ENCODE measurements around the gene PLCG1.

PLCG1 gene

DNA sequence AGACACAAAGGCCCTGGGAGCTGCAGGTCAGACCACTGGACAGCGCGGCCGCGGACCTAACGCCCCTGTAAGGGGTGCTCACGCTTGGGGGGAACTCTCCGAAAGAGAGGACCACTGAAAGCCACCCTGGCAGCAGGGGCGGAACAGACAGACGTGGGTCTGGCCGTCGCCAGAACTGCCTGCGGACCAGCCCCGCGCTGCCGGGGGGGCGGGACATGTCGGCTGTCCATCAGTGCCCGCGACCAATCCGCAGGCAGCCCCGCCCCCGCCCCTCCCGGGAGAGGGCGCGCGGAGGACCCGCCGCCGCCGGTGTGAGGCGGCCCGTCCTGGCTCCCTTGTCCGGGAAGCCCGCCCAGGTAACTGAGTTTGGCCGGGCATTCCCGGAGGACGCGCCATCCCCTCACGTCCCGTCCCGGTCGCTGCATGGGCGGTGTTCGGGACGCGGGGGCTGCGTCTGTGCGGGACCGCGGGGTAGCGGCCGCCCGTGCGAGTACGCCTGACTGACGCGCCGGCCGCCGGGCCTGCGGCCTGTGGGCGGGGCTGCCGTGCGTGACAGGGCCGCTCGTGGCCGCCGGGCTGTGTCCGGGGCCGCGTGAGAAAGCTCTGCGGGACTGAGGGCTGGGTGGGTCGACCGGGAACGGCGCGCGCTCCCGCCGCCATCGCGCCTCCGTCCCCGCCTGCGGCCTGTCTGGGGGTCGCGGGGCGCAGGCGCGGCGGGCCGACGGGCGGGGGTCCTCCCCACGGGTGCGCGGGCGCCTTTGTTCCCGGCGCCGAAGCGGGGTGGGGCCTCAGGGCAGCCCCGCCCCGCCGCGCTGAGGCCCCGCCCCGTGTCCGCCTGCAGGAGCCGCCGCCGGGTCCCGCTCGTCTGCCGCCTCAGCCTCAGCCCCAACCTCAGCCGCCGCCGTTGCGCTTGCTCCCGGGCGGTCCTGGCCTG lies at the start of gene PLCG1:
TSS of gene PLCG1 (plus strand) at position 864 of the 934 bp plus-strand sequence. CDS start 99 bp downstream, outside the sequence.
- in situ Hi-C loops (cut with MboI; ENCODE audit: low sequenced_read_pairs), result no loop called here

DNA sequence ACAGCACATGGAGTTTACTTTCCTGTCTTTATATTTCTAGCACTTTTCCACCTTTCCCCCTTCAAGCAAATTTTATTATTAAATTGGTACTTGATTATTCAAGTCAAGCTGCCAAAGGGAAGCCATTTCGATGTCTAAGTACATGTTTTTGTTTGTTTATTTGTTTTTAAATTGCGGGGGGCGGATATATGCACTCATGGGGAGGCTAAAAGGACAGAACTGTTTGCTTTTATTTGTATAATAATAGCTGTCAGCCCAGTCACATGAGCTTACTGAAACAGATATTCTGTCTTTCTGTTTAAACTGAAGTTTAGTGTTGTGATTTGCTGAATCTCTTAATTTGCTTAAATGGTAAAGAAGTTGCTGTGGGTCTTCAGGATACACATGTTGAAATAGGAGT lies 49.6 kb upstream of the PLCG1 start:
- in situ Hi-C loops (cut with MboI; ENCODE audit: low sequenced_read_pairs), result no loop called here

DNA sequence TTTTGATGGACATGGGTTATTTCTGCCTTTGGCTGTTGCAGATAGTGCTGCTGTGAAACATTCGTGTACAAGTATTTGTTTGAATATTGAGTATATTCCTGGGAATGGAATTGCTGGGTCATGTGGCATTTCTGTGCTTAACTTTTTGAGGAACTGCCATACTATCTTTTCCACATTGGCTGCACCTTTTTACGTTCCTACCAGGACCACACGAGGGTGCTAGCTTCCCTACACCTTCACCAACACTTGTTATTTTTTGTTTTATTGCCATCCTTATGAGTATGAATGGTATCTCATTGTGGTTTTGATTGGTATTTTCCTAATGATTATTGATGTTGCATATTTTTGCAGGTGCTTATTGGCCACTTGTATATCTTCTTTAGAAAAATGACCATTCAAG lies 47.8 kb upstream of the PLCG1 start:
- in situ Hi-C loops (cut with MboI; ENCODE audit: low sequenced_read_pairs), result no loop called here

DNA sequence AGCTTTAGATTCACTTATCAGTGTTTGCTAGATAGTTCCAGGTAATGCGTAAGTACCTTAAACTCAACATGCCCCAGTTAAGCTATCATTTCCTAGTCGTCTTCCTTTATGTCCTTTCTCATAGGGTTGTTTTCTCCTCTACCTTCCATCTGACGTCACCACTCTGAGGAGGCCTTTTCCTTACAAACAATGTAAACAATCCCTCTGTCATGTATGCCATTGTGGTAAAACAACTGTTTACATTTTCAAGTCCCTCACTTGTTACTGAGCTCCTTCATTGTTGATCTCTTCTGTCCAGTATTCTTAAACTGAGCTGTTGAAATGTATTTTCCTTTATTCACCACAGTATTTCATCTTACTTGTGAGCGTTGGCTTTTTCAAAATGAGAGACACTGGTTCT lies 45.4 kb upstream of the PLCG1 start:
- in situ Hi-C loops (cut with MboI; ENCODE audit: low sequenced_read_pairs), result no loop called here

DNA sequence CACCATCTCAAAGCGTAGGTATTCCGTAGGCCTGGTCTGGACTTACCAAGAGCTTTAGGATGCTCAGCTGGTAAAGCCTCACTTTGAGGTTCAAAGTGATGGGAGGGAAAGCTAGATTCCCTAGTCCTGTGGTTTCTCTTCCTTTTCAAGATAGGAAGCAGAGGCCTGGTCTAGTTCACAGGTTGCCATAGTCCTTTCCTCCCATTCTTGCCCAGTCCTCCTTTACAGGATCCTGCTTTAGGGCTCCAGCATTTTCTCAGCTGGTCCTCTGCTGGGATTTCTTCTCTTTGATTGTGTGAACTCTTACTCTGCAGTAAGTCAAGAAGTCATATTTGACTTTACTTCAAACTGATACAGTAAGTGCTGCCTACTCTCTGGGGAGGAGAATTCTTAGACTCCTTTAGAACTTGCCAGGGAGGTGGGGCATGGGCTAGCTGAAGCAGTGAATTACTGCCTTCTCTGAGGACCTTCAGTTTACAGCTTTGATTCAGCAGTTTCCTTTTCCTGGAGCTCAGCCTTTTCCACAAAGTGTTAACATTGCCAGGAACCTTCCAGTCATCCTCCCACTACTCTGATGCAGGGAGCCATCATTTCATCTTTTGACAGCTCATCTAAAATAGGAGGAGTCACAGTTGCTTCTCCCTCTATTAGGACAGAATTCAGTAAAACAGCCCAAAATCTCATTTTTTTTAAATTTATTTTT lies 42.8 kb upstream of the PLCG1 start:
- in situ Hi-C loops (cut with MboI; ENCODE audit: low sequenced_read_pairs), result no loop called here

DNA sequence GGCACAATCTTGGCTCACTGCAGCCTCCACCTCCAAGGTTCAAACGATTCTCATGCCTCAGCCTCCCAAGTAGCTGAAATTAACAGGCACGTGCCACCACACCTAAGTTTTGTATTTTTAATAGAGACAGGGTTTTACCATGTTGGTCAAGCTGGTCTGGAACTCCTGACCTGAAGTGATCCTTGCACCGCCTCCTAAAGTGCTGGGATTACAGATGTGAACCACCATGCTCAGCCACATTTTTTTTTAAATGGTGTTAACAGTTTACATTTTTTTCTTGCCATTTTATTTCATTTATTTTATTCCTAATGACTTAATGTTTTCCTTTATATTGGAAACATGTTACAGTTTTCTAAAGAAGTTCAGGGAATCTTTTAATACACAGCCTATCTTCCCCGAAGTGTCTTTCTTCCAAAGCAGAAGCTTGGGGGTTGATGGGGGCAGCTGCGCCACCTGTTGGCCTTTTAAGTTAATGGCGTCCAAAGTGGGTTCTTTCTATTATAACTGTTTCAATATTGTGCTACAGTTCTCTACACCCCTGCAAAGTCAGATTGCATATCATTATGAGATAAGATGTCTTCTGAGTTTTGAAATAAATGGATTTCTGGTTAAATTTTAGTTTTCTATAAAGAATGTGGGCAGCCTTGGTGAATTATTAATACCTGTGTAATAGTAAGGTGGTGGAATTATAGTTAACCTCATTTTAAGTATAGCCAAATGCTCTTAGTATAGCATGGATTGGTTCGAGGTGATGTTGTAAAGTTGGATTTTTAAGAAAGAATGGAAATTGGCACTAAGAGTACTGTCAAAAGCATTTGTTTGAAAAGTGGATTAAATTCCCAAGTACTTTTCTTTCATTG lies 42.0 kb upstream of the PLCG1 start:
- in situ Hi-C loops (cut with MboI; ENCODE audit: low sequenced_read_pairs), result no loop called here

DNA sequence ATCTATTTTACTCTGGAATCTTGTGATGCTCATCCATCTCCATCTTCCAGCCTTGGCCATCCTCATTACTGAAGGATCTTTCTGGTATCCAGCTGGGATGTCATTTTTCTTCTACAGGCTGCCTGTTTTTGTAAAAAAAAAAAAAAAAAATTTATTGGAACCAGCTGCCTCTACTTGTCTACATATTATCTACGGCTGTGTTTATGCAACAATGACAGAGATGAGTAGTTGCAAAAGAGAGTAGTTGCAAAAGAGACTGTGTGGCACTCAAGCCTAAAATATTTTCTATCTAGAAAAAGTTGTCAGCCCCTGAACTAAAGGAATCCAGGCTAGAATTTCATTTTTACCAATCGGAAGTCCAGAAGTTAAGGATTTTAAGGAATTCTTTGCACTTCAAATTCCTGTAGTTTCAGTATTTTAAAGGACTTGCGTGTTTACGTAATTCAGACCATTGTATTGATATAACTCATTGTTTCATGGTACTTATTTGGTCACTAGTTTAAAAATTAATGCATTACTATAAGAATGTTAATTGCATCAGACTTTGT lies 38.6 kb upstream of the PLCG1 start:
- in situ Hi-C loops (cut with MboI; ENCODE audit: low sequenced_read_pairs), result no loop called here

DNA sequence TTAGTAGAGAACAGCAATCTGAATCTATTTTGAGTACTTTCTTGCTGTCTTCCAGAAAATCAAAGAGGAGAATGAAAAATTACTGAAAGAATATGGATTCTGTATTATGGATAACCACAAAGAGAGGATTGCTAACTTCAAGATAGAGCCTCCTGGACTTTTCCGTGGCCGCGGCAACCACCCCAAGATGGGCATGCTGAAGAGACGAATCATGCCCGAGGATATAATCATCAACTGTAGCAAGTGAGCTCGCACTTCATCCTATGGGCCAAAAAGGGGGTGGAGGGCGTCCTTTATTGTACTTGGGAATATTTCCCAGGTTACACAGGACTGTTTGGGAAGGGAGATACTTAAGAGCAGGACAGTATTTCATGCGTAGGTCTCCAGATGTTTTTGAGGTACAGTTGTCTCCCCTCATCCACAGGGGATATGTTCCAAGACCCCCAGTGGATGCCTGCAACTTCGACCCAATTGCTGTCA lies 37.3 kb upstream of the PLCG1 start:
- in situ Hi-C loops (cut with MboI; ENCODE audit: low sequenced_read_pairs), result loop anchor here (25.0 kb wide), 1 partner anchor 113 kb away; no protein-coding TSS in a partner anchor

DNA sequence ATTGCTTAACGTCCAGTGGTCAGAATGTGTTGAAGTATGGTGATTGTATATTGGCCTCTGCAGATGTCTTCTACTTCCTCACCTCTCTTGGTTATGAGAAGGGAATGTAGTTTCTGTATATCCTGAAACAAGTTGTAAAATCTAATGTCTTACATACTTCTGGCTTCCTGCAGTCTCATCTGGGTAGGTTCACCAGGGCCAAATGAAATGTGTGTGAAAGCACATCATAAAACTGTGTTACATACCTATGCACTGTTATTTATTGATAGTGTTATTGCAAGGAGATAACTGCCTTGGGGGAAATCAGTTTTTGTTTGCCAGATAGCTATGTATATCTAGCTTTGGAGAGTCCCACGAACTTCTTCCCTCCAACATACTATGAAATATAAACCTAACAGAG lies 35.7 kb upstream of the PLCG1 start:
- in situ Hi-C loops (cut with MboI; ENCODE audit: low sequenced_read_pairs), result loop anchor here (25.0 kb wide), 1 partner anchor 114 kb away; no protein-coding TSS in a partner anchor

DNA sequence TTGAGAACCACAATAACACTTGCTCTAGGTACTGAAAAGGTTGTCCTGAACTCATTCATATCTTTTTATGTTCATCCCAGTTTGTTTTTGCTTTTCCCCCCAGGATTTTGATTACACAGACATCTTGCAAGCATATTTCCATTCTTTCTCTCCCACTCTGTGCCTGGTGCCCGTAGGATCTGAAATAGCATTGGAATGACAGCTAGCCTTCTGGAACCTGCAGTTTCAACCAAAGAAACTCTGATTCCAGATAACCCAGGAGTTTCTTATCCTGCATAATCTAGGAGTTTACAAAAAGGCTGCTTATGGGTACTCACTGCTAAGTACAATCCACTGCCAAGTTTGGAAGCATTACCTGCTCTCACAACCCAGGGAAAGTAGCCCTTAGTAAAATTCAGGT lies 28.8 kb upstream of the PLCG1 start:
- in situ Hi-C loops (cut with MboI; ENCODE audit: low sequenced_read_pairs), result loop anchor here (25.0 kb wide), 1 partner anchor 121 kb away; no protein-coding TSS in a partner anchor

DNA sequence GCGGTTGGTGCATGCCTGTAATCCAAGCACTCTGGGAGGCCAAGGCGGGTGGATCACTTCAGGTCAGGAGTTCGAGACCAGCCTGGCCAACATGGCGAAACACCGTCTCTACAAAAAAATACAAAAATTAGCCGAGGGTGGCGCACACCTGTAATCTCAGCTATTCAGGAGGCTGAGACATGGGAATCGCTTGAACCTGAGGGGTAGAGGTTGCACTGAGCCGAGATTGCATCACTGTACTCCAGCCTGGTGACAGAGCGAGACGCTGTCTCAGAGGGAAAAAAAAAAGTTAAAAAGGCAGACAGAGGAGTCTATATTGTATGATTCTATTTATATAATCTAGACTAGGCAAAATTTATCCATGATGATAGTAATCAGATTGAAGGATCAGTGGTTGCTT lies 27.3 kb upstream of the PLCG1 start:
- in situ Hi-C loops (cut with MboI; ENCODE audit: low sequenced_read_pairs), result loop anchor here (25.0 kb wide), 1 partner anchor 123 kb away; no protein-coding TSS in a partner anchor

DNA sequence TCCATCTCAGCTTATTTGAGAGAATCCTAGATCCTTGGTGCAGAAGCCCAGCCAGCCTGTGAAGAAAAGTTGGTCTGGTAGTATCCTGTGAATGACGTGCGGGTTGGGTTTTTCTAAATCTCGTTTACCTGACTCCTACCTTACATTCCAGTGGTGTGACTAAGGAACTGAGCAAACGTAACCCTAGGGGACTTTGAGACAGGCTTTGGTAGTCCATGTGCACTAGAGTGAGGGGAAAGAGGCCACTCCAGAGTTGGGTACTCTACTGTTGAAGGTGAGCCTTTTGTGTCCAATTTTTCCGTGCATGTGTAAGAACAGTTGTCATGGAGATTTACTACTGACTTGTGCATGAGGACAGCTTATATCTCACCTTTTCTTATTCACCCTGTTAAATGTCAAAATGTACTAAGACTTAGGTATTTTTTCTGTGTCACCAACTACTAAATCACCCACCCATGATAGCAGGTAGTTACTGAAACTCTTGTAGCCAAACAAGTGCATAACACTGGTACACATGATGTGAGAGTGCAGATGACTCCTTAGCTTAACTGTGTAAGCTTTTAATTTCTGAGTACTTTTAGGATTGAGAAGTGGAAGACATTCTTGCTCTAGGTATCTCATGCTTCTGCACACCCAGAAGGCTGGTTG lies 26.3 kb upstream of the PLCG1 start:
- in situ Hi-C loops (cut with MboI; ENCODE audit: low sequenced_read_pairs), result loop anchor here (25.0 kb wide), 1 partner anchor 124 kb away; no protein-coding TSS in a partner anchor

DNA sequence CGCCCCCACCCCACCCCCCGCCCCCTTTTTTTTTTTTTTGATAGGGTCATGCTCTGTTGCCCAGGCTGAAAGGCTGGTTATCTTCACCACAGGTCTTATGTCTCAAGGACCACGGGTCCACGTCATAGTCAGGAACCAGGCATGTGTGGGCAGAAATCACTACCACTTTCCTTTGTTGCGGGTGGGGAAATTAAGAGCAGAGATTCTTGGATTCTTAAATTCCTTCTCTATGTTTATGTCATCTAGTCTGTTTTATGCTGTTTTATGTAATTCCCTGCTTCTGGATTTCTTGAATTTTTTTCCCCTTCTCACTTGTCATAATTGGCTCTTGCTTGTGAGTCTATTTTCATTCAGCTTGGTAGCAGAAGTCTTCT lies 25.8 kb upstream of the PLCG1 start:
- in situ Hi-C loops (cut with MboI; ENCODE audit: low sequenced_read_pairs), result loop anchor here (25.0 kb wide), 1 partner anchor 124 kb away; no protein-coding TSS in a partner anchor

DNA sequence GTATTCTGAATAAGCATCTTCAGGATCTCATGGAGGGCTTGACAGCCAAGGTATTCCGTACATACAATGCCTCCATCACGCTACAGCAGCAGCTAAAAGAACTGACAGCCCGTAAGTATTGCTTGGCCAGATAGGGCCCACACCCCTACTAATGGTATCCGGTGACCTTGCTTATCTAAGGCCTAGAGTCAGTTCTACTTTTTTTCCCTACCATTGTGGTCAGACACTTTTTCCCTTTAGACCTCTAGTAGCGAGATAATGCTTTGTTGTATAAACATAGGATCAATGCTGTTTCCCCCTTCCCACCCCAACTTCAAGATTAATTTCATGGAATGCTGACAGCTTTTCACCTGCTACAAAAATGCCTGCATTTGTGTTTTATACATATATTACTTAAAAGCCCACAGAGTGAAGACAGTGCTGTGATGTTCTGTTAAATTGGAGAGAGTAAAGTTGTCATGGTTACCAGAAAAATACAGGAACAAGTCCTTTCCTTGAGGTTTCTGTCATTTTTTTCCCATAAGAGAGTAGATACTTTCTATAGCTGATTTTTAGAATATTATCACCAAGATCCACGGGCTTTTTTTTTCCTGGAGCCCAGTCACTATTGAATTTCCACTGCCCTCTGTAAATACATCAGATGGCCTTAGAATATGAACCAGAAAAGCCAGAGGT lies 20.9 kb upstream of the PLCG1 start:
- in situ Hi-C loops (cut with MboI; ENCODE audit: low sequenced_read_pairs), result loop anchor here (25.0 kb wide), 1 partner anchor 129 kb away; no protein-coding TSS in a partner anchor

DNA sequence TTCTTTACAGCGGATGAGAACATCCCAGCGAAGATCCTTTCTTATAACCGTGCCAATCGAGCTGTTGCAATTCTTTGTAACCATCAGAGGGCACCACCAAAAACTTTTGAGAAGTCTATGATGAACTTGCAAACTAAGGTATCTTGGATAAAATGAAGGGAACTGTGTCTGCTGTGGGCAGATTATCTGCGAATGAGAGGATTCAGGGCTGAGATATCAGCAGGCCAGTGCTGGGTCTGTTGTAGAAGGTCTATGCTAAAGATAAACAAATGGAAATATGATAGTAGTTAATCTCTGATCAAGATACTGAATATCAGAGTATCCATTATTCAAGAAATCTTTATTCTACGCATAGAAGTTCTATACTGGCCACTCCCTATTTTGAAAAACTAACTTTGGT lies 19.2 kb upstream of the PLCG1 start:
- in situ Hi-C loops (cut with MboI; ENCODE audit: low sequenced_read_pairs), result loop anchor here (25.0 kb wide), 1 partner anchor 131 kb away; no protein-coding TSS in a partner anchor

DNA sequence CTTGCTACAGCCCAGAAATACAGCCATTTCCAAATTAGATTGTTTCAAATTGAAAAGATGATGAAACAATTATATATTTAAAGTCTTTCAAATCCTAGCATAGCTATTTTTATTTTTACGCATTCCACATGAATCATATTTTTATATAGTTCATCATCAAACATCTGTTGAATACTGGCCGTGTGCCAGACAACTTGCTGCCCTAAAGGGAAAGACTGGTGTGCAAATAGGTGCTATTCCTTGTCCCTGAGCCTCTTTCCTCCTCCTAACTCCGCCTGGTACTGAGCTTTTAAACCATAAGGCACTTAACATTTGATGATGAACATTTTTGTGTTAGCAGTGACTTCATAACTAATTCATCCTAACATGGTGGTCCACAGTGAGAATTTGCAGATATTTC lies 18.7 kb upstream of the PLCG1 start:
- in situ Hi-C loops (cut with MboI; ENCODE audit: low sequenced_read_pairs), result loop anchor here (25.0 kb wide), 1 partner anchor 131 kb away; no protein-coding TSS in a partner anchor

DNA sequence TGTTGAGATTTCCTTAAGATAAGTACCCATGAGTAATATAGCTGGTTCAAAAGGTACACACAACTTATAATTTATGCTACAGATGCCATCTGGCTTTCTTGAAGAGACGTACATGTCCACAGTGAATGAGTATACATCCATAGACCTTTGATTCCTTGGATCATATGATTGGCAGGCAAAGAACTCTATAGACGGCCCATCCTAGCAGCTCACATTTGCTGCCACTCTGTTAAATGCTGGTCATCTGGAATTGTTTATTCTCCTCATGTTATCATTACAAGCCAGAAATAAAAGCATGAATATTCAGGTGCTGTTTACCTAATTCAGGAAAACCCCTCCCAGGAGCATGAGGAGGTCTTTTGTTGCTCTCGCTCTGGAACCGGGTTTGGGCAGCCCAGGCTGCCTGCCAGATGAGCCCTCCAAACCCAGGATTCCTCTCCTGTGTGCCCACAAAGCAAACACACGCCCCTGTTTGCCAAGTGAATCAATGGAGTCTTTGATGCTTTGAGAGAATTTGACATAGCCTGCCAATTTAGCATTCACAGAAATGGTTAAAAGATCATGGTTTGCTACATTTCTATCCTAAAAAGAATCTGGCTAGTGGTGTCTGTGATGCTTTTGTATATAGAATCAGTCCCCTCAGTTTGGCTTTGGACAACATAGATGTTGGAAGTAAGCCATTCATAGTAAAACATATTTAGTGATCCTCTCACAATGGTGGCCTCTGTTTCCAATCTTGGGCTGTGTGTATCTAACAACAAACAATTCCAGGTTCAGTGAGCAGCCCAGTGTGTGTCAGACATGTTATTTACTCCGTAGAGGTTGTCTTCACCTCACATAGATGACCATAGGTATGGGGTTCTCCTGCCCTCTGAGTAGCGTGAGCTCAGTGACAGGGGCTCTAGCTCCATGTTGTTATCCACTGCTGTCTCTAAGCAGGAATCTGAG lies 17.5 kb upstream of the PLCG1 start:
- in situ Hi-C loops (cut with MboI; ENCODE audit: low sequenced_read_pairs), result loop anchor here (25.0 kb wide), 1 partner anchor 133 kb away; no protein-coding TSS in a partner anchor

DNA sequence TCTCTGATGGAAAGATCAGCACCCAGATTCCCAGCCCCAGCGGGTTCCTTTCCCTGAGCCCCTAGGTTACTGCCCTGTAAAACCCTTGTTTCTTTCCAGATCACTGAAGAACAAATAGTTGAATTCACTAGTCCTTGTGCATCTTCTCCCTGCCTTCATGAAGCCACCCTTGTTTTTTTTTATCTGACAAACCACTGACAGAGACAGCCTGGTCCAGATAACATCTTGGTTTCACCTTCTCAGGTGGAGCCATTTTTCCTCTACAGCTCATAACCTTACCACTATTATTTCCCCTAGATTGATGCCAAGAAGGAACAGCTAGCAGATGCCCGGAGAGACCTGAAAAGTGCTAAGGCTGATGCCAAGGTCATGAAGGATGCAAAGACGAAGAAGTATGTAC lies 15.9 kb upstream of the PLCG1 start:
- in situ Hi-C loops (cut with MboI; ENCODE audit: low sequenced_read_pairs), result loop anchor here (25.0 kb wide), 1 partner anchor 134 kb away; no protein-coding TSS in a partner anchor
